ENCODE results near the gene AMN1.

The AMN1 gene

DNA sequence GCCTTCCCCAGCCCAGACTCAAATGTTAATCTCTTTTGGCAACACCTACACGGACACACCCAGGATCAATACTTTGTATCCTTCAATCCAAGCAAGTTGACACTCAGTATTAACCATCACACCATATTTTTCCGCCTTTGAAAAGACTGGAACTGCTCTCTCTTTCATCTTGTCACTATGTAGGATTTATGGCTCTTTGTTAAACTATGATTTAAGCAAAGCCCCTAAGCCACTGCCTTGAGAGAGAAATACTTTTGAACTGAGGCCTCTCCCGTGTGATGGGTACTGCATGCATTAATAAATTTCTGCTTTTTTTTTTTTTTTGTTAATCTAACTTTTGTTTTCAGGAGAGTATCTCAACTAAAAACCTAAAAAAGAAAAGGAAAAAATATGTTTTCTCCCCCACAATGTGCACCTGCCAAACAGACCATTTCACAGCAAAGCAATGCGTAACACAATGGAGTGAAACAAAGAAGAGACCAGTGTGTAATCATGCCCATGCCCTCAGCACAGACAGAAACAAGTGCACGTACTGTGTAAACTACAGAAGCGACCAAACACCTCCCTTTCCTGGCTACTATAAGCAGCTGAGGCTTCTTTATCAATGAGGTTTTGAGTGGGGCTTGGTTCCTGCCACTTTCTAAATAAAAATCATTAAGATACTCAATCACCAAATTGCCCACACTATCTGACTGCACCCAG lies 97.6 kb downstream of the AMN1 start:
- no peak for DNase-seq (ENCODE audit: low read depth)

DNA sequence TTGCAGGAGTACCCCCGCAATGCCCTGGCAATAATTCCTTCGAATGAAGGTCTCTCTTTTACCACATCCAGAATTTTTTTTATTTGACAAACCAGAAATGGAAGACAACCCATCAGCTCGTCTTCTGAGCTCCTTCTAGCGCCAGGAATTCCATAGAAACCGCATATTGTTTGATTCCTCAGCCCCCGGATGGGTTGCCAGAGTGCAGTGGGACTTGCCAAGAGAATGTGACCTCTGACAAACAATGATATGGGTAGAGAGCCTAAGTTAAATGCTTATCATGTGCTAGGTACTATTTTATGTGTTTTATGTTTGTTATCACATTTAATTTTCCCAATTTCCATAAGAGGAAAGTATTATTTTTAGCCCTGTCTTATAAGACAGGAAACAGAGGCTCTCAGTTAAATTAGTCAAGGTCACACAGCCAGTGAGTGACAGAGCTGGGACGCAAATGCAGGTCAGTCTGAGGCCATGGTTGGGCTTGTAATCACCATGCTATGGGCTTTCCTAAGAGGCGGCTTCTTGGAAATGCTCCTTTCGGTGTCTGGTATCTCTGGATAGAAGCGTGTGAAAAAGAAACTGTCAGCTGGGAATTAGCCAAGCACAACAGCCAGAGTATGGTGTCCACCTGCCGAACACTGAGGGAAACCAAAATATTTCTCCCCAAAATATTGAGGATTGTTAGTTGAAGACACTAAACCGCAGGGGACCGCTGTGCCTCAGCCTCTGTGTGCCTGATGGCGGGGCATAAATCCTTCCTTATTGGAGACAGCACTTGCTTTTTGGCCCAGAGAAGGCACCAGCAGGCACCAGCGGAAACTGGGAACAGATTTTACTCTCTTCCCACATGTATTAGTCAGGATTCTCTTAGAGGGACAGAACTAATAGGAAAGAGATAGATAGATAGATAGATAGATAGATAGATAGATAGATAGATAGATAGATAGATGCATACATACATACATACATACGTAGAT lies 98.8 kb downstream of the AMN1 start:
- no peak for DNase-seq (ENCODE audit: low read depth)

DNA sequence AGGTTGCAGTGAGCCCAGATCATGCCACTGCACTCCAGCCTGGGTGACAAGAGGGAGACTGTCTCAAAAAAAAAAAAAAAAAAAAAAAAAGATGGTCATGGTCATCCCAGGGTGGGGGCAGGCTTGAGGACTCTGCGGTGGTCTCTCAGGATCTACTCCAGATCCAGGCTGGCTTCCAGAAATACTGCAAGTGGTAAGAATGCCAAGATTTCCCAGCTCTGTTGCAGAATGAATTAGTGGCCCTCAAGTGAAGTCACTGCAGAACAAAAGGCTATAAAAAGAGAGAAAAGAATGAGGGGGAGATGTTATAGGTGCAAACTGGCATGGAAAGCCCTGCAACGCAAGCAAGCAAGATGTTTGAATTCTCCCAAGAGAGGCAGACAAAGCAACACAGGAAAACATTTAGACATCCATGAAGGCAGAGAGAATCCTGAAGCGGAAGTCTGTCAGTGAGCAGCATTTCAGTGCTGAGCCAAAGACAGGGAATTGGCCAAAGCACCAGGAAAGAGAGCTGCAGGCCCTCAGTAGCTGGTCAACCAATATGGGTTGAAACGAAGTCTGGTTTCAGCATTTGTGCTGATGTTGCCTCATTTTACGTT lies 101.3 kb downstream of the AMN1 start:
- DNase-seq (ENCODE audit: low read depth): no peak

DNA sequence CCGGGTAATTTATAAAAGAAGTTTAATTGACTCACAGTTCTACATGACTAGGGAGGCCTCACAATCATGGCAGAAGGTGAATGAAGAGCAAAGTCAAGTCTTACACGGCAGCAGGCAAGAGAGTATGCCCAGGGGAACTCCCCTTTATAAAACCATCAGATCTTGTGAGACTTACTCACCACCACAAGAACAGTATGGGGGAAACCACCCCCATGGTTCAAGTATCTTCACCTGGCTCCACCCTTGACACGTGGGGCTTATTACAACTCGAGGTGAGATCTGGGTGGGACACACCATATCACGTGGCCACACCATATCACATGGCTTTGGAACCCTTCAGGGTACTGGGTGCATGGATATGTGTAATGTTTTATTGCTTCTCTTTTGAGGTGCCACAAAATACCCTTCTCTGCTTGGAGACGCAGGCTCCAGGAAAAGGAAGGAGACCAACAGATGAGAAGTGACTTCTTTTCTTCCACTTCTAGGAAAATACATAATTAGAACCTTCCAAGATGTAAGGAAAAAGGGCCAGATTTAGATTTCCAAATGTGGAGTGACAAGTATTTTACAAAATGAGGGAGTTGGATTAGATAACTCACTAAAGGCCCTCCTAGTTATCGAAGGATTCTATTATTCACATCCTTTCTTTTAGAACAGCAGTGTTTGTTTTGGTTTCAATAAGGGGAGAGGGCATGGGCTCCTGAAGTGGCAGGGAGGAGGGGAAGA lies 102.4 kb downstream of the AMN1 start:
- no peak for DNase-seq (ENCODE audit: low read depth)

DNA sequence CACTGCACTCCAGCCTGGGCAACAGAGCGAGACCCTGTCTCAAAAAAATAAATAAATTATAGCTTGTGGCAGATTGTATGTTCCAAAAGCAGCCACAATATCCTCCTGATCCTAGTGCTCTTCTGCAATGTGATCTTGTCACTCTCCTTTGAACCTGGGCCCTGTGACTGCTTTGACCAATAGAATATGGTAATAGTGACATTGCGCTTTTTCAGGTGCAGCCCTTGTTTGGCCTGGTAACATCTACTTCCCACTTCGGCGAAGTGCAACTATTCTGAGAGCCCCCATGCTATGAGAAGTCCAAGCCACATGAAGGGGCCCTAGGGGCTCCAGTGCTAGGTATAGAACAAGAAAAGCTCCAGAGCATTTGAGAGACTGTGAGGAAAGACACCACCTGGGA lies 106.8 kb downstream of the AMN1 start:
- DNase-seq (ENCODE audit: low read depth): no peak
